ENCODE measurements around the gene PPP1R1C.

Gene PPP1R1C

GRCh38 chr2:181947273-181947672 is 38.4 kb upstream of the PPP1R1C start:
- no peak for TF ChIP-seq CTCF (IDR thresholded peaks at IDR 0.05; ENCODE audit: insufficient read depth, low read depth, low read length, missing control alignments)
- no peak overlapping the region for H3K4me3 ChIP-seq (ENCODE audit: low read length)
- peak; percentile 59 for DNase-seq (ENCODE audit: low read depth)

DNA sequence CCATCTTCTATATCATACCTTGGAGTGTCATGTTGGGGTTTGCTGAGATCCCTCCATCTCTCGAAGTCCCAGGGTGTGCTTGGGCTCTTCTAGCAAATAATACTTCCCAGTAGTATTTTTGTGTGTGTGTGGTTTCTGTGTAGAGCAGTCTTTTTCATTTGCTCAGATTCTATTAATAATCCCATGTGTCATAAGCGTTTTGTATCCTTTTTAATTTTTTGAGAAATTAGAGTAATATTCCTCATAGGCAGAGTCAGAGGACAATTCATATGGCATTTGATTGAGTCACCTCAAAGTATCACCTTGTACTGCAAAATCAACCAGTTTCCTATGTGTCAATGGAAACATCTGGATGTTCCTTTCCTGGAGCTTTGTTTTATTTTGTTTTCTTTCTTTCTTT is 37.4 kb upstream of the PPP1R1C start:
- DNase-seq (ENCODE audit: low read depth), result peak; percentile 42
- H3K4me3 ChIP-seq (ENCODE audit: low read length), result no peak overlapping the region
- TF ChIP-seq CTCF (IDR thresholded peaks at IDR 0.05; ENCODE audit: insufficient read depth, low read depth, low read length, missing control alignments), result no peak

DNA sequence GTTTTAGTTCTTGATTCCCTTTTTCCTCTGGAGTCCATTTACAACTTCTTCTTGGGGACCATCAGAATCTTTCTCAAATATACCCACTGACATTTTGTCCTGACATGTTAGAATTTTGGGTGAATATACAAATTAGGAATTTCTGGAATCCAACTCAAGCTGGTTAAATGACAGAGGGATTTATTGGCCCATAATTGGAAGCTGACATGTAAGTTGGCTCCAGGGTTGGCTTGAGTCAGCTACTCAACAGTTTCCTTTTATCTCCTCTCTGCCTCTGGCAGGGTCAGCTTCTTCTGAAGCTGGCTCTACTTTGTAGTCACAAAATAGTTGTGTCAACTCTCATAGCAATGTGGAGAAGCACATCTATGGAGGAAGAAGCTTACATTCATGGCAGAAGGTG is 36.6 kb upstream of the PPP1R1C start:
- DNase-seq (ENCODE audit: low read depth), result peak; percentile 74
- H3K4me3 ChIP-seq (ENCODE audit: low read length), result no peak overlapping the region

GRCh38 chr2:181952404-181953226 is 33.0 kb upstream of the PPP1R1C start:
- DNase-seq (ENCODE audit: low read depth), result no peak
- TF ChIP-seq CTCF (IDR thresholded peaks at IDR 0.05; ENCODE audit: insufficient read depth, low read depth, low read length, missing control alignments), result no peak
- no peak overlapping the region for H3K4me3 ChIP-seq (ENCODE audit: low read length)

More for the DNA sequence above, 36.6 kb upstream of the PPP1R1C start:
- no peak for TF ChIP-seq CTCF (IDR thresholded peaks at IDR 0.05; ENCODE audit: insufficient read depth, low read depth, low read length, missing control alignments)

GRCh38 chr2:181953881-181954537 is 31.6 kb upstream of the PPP1R1C start:
- peak; percentile 66 for DNase-seq (ENCODE audit: low read depth)
- TF ChIP-seq CTCF (IDR thresholded peaks at IDR 0.05; ENCODE audit: insufficient read depth, low read depth, low read length, missing control alignments), result peak; percentile 66
- H3K4me3 ChIP-seq (ENCODE audit: low read length), result no peak overlapping the region

GRCh38 chr2:181954538-181954883 is 31.1 kb upstream of the PPP1R1C start:
- no peak for TF ChIP-seq CTCF (IDR thresholded peaks at IDR 0.05; ENCODE audit: insufficient read depth, low read depth, low read length, missing control alignments)
- no peak overlapping the region for H3K4me3 ChIP-seq (ENCODE audit: low read length)
- no peak for DNase-seq (ENCODE audit: low read depth)

Measured in epithelial cell of esophagus (primary cell).